ENCODE data around the gene ABTB1. TPM values are rescaled to one million over a fixed set of nuclear protein-coding genes. Genes with fewer than 3 reads are reported as not detected.
A peak's percentile ranks its signal among the peaks of the same experiment; 100 is the strongest.

The ABTB1 gene
- total RNA-seq, 2 donors from 2014 or later, result 10.7 to 14.4 TPM

GRCh38 chr3:127676456-127676855 lies 3.7 kb downstream of the ABTB1 start:
- no peaks in the 10 kb centered on the region for H3K9me3 Mint-ChIP-seq
- no peaks in the 10 kb centered on the region for H3K4me1 ChIP-seq (ENCODE audit: control insufficient read depth, insufficient read depth, low read length)
- no peaks in the 10 kb centered on the region for H3K9me3 ChIP-seq (ENCODE audit: control insufficient read depth, low read length)
- no peaks in the 10 kb centered on the region for H3K36me3 Mint-ChIP-seq (ENCODE audit: low read depth)
- WGBS, 2 experiments (ENCODE audit: insufficient coverage in 1 of 2, insufficient read length in 1 of 2), result 88 to 91% methylated on average over 2 to 4 of the region's 4 CpGs
- TF ChIP-seq CTCF (conservative IDR thresholded peaks at IDR 0.05), result no peak
- H3K27ac ChIP-seq (ENCODE audit: low read depth, low read length), result no peak overlapping the region
- H3K27me3 ChIP-seq (ENCODE audit: control insufficient read depth, insufficient read depth, low read length, poor library complexity, severe bottlenecking), result peaks cover 8% of the 10 kb centered on the region
- no peak overlapping the region for H3K9ac ChIP-seq (ENCODE audit: extremely low read depth, low read length, poor library complexity, severe bottlenecking)
- peaks cover 12% of the 10 kb centered on the region for H3K27me3 Mint-ChIP-seq (ENCODE audit: insufficient read depth)
- H3K4me1 Mint-ChIP-seq, result peaks cover 2% of the 10 kb centered on the region
- H3K27ac Mint-ChIP-seq, result no peak overlapping the region
- H3K4me3 Mint-ChIP-seq, result no peak overlapping the region
- H3K36me3 ChIP-seq (ENCODE audit: control insufficient read depth, insufficient read depth, low read length), result no peaks in the 10 kb centered on the region
- H3K4me3 ChIP-seq (ENCODE audit: low read length), result no peak overlapping the region
- peak; percentile 20 for DNase-seq

GRCh38 chr3:127676921-127677351 lies 4.2 kb downstream of the ABTB1 start:
- Histone ChIP-seq H3K4me3 (ENCODE audit: low read length) (no peak overlapping the region), H3K9me3 (ENCODE audit: control insufficient read depth, low read length) (no peaks in the 10 kb centered on the region), H3K27me3 (ENCODE audit: control insufficient read depth, insufficient read depth, low read length, poor library complexity, severe bottlenecking) (peaks cover 8% of the 10 kb centered on the region), H3K9ac (ENCODE audit: extremely low read depth, low read length, poor library complexity, severe bottlenecking) (no peak overlapping the region), H3K27ac (ENCODE audit: low read depth, low read length) (no peak overlapping the region), H3K4me1 (ENCODE audit: control insufficient read depth, insufficient read depth, low read length) (no peaks in the 10 kb centered on the region), H3K36me3 (ENCODE audit: control insufficient read depth, insufficient read depth, low read length) (no peaks in the 10 kb centered on the region)
- WGBS, 2 experiments (ENCODE audit: insufficient coverage in 1 of 2, insufficient read length in 1 of 2), result 93% methylated on average over 9 to 21 of the region's 21 CpGs
- Mint-ChIP-seq H3K9me3 (no peaks in the 10 kb centered on the region), H3K36me3 (ENCODE audit: low read depth) (no peaks in the 10 kb centered on the region), H3K27me3 (ENCODE audit: insufficient read depth) (peaks cover 12% of the 10 kb centered on the region), H3K4me1 (peaks cover under 1% of the 10 kb centered on the region), H3K4me3 (no peak overlapping the region), H3K27ac (no peak overlapping the region)
- peak; percentile 34 for DNase-seq
- TF ChIP-seq CTCF (conservative IDR thresholded peaks at IDR 0.05), result no peak

GRCh38 chr3:127677541-127678314 lies 5.0 kb downstream of the ABTB1 start:
- Histone ChIP-seq H3K9me3 (ENCODE audit: control insufficient read depth, low read length) (no peaks in the 10 kb centered on the region), H3K9ac (ENCODE audit: extremely low read depth, low read length, poor library complexity, severe bottlenecking) (no peak overlapping the region), H3K4me1 (ENCODE audit: control insufficient read depth, insufficient read depth, low read length) (no peaks in the 10 kb centered on the region), H3K36me3 (ENCODE audit: control insufficient read depth, insufficient read depth, low read length) (no peaks in the 10 kb centered on the region), H3K27ac (ENCODE audit: low read depth, low read length) (no peak overlapping the region), H3K4me3 (ENCODE audit: low read length) (no peak overlapping the region), H3K27me3 (ENCODE audit: control insufficient read depth, insufficient read depth, low read length, poor library complexity, severe bottlenecking) (peaks cover 8% of the 10 kb centered on the region)
- peaks cover 12% of the 10 kb centered on the region for H3K27me3 Mint-ChIP-seq (ENCODE audit: insufficient read depth)
- WGBS, 2 experiments (ENCODE audit: insufficient coverage in 1 of 2, insufficient read length in 1 of 2), result 89 to 95% methylated on average over 16 to 17 of the region's 17 CpGs
- H3K4me1 Mint-ChIP-seq, result no peaks in the 10 kb centered on the region
- no peaks in the 10 kb centered on the region for H3K9me3 Mint-ChIP-seq
- peak; percentile 32 for DNase-seq
- no peak for TF ChIP-seq CTCF (conservative IDR thresholded peaks at IDR 0.05)
- no peaks in the 10 kb centered on the region for H3K36me3 Mint-ChIP-seq (ENCODE audit: low read depth)
- H3K4me3 Mint-ChIP-seq, result no peak overlapping the region
- H3K27ac Mint-ChIP-seq, result no peak overlapping the region

Measured in endodermal cell (in vitro differentiated cells).